ENCODE data around the gene LIN9. TPM values are rescaled to one million over a fixed set of nuclear protein-coding genes. Genes with fewer than 3 reads are reported as not detected.

LIN9 gene
- total and polyA plus RNA-seq, 2 of the 13 experiments (the other 11 are each of a cell fraction or from before 2014, with no cell fraction given): 3.0 to 10.0 TPM

DNA sequence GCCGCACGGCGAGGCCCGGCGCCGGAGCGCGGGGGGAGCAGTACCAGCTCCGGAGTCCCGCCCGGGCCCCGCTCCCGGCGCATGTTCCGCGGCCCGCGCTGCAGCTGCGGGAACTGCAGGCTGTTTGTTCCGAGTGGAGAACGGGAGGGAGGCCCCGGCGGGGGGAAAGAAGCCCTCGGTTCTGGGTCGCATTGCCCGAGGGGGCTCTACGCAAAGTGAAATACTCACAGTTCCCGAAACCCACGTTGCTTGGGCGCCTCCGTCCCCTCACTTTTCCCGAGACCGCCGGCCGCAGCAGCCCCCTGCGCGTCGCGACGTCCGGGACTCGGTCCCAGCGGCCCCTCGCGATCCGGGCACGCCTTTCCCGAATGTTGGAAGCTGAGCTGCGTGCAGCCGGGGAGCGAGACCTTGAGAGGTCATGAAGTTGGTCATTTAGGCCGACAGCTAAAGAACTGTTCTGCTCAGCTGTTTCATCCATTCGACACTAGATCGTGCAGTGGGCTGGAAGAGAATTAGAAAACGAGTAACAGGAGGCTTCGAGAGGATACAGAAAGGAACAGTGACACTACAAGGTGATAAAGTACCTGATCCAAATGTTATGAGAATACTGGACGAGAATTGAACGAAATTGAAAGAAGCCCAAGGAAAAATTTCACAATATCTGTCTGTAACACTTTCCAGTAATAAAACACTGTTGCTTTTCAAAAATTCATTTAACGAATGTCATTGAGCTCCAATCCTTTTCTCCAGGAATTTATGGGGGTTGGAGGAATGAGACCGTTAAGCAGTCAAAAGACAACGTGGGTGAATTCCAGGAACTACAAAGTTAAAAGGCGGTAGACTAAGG lies 657 bp upstream of the LIN9 start (continued):
- TF ChIP-seq ZNF44 (CRISPR knock-in tag; IDR thresholded peaks at IDR 0.05) (0 out of 2 replicates have a peak, but pooled peaks have one; percentile 33), SYNCRIP (IDR thresholded peaks at IDR 0.05; ENCODE audit: insufficient read depth, low read depth, low read length) (no peak), ZNF773 (CRISPR knock-in tag; IDR thresholded peaks at IDR 0.05; ENCODE audit: borderline replicate concordance) (0 out of 2 replicates have a peak, but pooled peaks have one; percentile 38), ZNF672 (CRISPR knock-in tag; IDR thresholded peaks at IDR 0.05) (no peak), KAT2B (IDR thresholded peaks at IDR 0.05; ENCODE audit: borderline replicate concordance, low read depth, low read length) (no peak), NR2F2 (IDR thresholded peaks at IDR 0.05; ENCODE audit: borderline replicate concordance, low read depth) (no peak), EEA1 (CRISPR knock-in tag; IDR thresholded peaks at IDR 0.05; ENCODE audit: borderline replicate concordance) (0 out of 2 replicates have a peak, but pooled peaks have one; percentile 10), ZNF564 (CRISPR knock-in tag; IDR thresholded peaks at IDR 0.05) (no peak), SIX4 (CRISPR knock-in tag; IDR thresholded peaks at IDR 0.05) (no peak), ZBTB1 (CRISPR knock-in tag; IDR thresholded peaks at IDR 0.05; ENCODE audit: borderline replicate concordance) (no peak), SMARCE1 (IDR thresholded peaks at IDR 0.05; ENCODE audit: borderline replicate concordance) (no peak)
- TF ChIP-seq, protein P1, sequence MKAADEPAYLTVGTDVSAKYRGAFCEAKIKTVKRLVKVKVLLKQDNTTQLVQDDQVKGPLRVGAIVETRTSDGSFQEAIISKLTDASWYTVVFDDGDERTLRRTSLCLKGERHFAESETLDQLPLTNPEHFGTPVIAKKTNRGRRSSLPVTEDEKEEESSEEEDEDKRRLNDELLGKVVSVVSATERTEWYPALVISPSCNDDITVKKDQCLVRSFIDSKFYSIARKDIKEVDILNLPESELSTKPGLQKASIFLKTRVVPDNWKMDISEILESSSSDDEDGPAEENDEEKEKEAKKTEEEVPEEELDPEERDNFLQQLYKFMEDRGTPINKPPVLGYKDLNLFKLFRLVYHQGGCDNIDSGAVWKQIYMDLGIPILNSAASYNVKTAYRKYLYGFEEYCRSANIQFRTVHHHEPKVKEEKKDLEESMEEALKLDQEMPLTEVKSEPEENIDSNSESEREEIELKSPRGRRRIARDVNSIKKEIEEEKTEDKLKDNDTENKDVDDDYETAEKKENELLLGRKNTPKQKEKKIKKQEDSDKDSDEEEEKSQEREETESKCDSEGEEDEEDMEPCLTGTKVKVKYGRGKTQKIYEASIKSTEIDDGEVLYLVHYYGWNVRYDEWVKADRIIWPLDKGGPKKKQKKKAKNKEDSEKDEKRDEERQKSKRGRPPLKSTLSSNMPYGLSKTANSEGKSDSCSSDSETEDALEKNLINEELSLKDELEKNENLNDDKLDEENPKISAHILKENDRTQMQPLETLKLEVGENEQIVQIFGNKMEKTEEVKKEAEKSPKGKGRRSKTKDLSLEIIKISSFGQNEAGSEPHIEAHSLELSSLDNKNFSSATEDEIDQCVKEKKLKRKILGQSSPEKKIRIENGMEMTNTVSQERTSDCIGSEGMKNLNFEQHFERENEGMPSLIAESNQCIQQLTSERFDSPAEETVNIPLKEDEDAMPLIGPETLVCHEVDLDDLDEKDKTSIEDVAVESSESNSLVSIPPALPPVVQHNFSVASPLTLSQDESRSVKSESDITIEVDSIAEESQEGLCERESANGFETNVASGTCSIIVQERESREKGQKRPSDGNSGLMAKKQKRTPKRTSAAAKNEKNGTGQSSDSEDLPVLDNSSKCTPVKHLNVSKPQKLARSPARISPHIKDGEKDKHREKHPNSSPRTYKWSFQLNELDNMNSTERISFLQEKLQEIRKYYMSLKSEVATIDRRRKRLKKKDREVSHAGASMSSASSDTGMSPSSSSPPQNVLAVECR (CRISPR knock-in tag; IDR thresholded peaks at IDR 0.05; ENCODE audit: borderline replicate concordance): no peak
- TF ChIP-seq, protein P2, sequence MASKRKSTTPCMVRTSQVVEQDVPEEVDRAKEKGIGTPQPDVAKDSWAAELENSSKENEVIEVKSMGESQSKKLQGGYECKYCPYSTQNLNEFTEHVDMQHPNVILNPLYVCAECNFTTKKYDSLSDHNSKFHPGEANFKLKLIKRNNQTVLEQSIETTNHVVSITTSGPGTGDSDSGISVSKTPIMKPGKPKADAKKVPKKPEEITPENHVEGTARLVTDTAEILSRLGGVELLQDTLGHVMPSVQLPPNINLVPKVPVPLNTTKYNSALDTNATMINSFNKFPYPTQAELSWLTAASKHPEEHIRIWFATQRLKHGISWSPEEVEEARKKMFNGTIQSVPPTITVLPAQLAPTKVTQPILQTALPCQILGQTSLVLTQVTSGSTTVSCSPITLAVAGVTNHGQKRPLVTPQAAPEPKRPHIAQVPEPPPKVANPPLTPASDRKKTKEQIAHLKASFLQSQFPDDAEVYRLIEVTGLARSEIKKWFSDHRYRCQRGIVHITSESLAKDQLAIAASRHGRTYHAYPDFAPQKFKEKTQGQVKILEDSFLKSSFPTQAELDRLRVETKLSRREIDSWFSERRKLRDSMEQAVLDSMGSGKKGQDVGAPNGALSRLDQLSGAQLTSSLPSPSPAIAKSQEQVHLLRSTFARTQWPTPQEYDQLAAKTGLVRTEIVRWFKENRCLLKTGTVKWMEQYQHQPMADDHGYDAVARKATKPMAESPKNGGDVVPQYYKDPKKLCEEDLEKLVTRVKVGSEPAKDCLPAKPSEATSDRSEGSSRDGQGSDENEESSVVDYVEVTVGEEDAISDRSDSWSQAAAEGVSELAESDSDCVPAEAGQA (IDR thresholded peaks at IDR 0.05; ENCODE audit: low read depth): no peak; the same call in 1 of the 2 replicates
- TF ChIP-seq, protein P2 (CRISPR knock-in tag; IDR thresholded peaks at IDR 0.05; ENCODE audit: borderline replicate concordance): no peak
- TF ChIP-seq, protein P3, sequence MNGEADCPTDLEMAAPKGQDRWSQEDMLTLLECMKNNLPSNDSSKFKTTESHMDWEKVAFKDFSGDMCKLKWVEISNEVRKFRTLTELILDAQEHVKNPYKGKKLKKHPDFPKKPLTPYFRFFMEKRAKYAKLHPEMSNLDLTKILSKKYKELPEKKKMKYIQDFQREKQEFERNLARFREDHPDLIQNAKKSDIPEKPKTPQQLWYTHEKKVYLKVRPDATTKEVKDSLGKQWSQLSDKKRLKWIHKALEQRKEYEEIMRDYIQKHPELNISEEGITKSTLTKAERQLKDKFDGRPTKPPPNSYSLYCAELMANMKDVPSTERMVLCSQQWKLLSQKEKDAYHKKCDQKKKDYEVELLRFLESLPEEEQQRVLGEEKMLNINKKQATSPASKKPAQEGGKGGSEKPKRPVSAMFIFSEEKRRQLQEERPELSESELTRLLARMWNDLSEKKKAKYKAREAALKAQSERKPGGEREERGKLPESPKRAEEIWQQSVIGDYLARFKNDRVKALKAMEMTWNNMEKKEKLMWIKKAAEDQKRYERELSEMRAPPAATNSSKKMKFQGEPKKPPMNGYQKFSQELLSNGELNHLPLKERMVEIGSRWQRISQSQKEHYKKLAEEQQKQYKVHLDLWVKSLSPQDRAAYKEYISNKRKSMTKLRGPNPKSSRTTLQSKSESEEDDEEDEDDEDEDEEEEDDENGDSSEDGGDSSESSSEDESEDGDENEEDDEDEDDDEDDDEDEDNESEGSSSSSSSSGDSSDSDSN (CRISPR knock-in tag; IDR thresholded peaks at IDR 0.05): peak; percentile 60; the same call in 1 of the 2 replicates
